NCI-H2107 treated with DMSO at 0.1 percent for 48 hours (cell line): ENCODE data around the gene CHRDL2.
"Not testable (repeated sequence)": the region's sequence is repeated elsewhere in the genome, so short reads cannot be mapped to it uniquely, and the experiment has no call there.

ENCODE experiments used
- DNase-seq: peaks from one replicate; lab custom pipeline; 2025; ENCODE audit not compliant: unreplicated experiment; lab: John Stamatoyannopoulos, UW

The CHRDL2 gene

GRCh38 chr11:74731301-74732094, at the start of gene CHRDL2:
CHRDL2 (minus strand) TSS chr11:74731426; CDS start chr11:74730888, 538 bp downstream.
- no peak for DNase-seq

GRCh38 chr11:74780248-74781005, 49.2 kb upstream of the CHRDL2 start:
- no peak for DNase-seq

DNA sequence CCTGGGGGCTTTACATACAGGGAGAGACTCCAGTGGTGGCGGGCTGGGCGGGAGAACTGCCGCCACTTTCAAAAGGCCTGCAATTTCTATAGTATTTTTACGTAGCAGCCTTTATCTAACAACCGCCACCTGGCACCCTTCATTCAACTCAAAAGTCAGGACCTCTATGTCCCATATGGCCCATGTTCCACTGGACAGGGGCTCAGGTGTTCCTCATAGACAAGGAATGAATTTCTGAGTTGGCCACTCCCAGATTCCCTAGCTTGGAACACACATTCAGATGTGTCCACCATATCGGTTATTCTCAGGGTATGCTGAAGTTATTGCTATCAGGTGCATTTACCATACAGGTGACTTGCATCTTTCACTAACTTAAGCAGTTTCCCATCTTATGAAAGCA, 47.4 kb upstream of the CHRDL2 start:
- no peak for DNase-seq

DNA sequence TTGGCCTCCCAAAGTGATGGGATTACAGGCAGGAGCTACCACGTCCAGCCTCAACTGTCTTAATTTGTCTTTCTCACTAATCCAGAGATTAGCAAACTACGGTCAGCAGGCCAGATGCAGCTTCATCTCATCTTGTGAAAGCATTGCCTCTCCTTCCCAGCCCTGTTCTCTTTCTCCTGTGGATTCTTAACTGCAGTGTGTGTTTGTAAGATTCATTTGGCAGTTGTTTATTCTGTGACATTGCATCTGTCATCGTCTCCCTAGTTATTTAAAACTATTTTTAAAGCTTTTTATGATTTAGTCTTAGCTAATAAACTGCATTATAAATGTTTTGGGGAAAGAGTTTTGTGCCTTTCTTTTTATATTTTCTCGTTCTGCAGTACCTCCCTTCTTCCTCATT, 46.7 kb upstream of the CHRDL2 start:
- DNase-seq: no peak

DNA sequence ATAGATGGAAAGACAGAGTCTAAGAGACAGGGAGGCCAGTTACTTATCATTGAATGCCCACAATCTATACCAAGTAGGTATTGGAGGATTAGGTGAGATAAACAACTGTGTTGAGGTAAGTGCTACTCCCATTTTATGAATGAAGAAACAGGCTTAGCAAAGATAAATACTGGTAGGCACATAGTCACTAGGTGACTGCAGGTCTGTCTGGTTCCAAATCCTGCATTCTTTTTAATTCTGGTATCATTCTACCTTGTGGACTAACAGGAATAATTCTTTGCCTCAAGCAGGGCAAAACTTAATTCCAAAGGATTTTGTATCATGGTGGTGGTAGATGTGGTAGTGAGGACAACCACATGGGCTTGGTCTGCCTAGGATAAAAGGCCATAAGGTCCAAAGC, 45.8 kb upstream of the CHRDL2 start:
- no peak for DNase-seq

- no peak for DNase-seq
Observed at GRCh38 chr11:74776546-74776945, 45.3 kb upstream of the CHRDL2 start.

DNA sequence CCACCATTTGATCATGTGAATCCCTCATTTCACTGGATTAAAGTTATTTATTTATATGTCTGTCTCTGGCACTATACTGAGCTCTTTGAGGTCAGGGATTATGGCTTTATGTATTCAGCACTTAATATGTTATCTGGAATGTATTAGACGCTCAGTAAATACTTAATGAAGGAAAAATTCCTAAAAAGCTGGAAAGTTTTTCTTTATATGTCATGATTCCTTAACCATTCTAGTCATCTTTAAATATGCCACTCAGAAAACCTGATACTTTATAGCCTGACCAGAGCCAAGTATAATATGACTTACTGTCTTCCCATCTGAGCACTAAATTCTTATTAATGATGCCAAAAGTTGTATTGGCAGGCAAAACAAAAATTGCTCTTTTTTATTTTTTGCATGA, 44.5 kb upstream of the CHRDL2 start:
- DNase-seq: no peak

GRCh38 chr11:74773476-74773875, 42.2 kb upstream of the CHRDL2 start:
- DNase-seq: no peak

DNA sequence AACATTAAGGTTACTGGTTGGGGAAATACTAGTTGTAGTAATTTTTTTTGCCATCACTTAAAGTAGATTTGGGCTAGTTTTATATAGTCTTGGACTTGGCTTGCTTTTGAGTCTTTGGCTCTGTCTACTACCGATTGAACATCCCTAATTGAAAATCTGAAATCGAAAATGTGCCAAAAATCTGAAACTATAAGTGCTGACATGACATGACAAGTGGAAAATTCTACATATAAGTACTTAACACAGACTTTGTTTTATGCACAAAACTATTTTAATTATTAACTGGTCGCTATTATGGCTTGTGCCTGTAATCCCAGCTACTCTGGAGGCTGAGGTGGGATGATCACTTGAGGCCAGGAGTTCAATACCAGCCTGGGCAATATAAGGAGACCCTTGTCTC, 39.9 kb upstream of the CHRDL2 start:
- no peak for DNase-seq

GRCh38 chr11:74770456-74770855, 39.2 kb upstream of the CHRDL2 start:
- DNase-seq: no peak

DNA sequence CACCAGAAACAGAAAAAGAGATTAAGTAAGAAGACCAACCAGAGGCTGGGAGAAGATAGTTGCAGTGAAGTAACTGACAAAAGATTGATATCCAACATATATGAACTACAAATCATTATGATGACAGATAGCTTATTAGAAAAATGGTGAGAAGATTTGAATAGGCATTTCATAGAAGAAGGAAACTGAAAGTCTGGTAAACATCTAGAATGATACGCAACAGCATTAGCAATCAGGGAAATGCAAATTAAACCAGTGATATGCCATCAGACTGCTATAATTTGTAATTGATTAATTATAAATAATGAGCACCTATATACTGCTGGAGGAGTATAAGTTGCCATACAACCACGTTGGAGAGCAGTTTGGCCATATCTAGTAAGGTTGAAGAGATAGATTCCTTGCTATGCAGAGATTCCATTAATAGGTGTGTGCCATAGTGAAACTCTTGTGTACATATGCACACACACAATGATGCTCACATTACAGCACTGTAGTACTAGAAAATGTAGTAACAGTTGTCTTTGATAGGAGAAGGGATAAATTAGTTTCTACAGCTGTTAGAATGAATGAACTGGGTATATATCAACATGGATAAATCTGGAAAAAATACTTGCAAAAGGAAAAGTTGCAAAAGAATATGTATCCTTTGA, 38.0 kb upstream of the CHRDL2 start:
- DNase-seq: no peak

DNA sequence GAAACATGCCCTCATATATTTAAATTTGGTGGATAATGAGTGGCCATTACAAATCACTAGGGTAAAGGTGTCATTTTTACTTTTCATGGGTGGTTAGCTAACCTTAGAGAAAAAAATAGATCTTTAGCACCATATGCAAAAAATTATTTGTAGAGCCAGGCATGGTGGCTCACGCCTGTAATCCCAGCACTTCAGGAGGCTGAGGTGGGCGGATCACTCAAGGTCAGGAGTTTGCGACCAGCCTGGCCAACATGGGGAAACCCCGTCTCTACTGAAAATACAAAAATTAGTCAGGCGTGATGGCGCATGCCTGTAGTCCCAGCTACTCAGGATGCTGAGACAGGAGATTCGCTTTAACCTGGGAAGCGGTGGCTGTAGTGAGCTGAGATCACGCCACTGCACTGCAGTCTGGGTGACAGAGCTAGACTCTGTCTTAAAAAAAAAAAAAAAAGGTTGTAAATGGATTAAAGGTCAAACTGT, 37.0 kb upstream of the CHRDL2 start:
- DNase-seq: not testable (repeated sequence)

DNA sequence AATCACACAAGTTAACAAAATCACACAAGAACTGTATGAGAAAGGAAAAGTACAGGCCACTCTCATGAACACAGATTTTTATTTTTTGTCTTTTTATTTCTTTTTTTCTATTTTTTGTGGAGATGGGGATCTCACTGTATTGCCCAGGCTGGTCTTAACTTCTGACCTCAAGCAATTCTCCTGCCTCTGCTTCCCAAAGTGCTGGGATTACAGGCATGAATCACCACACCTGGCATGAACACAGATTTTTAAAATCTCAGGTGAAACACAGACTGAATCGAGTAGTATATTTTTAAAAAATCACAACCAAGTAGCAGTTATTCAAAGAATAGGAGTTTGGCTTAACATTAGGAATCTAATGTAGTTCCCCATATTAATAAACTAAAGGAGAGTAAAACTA, 35.7 kb upstream of the CHRDL2 start:
- DNase-seq: no peak

DNA sequence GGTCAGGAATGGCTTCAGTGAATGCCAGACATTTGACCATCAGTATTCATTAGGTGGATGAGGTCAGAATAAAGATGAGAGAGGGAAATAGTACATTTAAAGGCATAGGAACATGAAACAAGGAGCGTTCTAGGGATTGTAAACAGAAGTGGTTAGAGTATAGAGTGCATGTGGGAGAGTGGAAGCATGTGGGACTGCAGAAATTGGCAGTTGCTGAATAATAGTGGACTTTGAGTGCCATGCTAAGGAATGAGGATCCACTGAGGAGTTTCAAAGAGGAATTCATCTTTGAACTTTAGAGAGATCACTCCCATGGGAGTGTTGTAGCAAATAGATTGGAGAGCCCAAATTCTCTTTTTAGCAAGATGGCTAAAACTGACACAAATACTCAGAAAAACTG, 25.3 kb upstream of the CHRDL2 start:
- DNase-seq: no peak

DNA sequence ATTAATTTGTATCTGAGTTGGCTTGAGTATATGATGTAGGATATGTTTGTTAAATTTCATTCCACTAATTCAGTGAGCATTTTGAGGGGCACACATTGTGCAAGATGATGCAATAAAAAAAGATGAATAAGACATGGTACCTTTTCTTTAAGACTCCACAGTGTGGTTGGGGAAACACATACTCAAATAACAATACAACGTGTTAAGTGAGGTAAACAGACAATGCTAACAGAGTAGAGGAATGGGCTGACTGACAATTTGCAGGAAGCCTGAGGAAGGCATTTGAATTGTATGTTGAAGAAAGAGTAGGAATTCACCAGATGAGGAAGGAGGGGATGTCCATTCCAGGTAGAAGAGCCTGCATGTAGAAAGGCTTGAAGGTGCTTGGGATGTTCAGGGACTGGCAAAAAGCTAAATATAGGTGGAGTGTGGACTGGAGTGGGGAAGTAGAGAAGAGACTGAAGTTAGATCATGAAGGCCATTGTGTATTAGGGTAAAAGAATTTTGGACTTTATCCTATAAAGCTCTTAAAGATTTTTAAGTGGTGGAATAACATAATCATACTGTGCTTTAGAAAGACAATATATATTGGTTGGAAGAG, 24.3 kb upstream of the CHRDL2 start:
- DNase-seq: no peak

- DNase-seq: no peak
Observed at GRCh38 chr11:74754507-74755252, 23.5 kb upstream of the CHRDL2 start.

GRCh38 chr11:74751303-74751702, 20.1 kb upstream of the CHRDL2 start:
- no peak for DNase-seq

DNA sequence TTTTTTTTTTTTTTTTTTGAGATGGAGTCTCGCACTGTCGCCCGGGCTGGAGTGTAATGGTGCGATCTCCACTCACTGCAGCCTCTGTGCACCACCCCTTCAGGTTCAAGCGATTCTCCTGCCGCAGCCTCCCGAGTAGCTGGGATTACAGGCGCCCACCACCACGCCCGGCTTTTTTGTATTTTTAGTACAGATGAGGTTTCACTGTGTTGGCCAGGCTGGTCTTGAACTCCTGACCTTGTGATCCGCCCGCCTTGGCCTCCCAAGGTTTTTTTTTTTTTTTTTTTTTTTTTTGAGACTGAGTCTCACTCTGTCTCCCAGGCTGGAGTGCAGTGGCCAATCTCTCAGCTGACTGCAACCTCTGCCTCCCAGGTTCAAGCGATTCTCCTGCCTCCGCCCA, 19.4 kb upstream of the CHRDL2 start:
- DNase-seq: not testable (repeated sequence)

- no peak for DNase-seq
Observed at GRCh38 chr11:74749965-74750296, 18.7 kb upstream of the CHRDL2 start.

- no peak for DNase-seq
Observed at GRCh38 chr11:74749127-74749964, 18.1 kb upstream of the CHRDL2 start.
